ENCODE measurements around the gene DCD.
A peak's percentile ranks its signal among the peaks of the same experiment; 100 is the strongest.

DNA sequence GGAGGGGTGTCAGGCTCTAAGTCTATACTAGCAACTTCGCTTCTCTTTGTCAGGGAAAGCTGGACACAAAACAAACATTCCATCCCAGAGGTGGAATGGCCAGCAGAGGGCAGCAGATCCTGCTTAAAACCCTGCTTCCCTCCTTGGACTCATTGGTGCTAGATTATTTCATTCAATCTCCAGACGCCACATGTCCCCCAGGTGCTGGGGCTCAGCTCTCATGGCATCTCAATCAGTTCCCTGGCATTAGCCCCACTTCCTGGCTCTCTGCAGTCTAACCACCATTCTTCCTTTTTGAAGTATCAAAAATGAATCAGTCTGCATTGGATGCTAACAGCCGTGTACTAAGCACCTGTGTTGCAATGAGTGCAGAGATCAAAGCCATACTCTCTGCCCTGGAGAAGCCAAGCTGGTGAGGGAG, 51.6 kb downstream of the DCD start:
- TF ChIP-seq CTCF (IDR thresholded peaks at IDR 0.05) (peak; percentile 25 to 69 (median 56)), POLR2A (IDR thresholded peaks at IDR 0.05) (no peak)

Data from upper lobe of left lung (tissue), 4 donors.